ENCODE data around the gene NRBF2.

DNA sequence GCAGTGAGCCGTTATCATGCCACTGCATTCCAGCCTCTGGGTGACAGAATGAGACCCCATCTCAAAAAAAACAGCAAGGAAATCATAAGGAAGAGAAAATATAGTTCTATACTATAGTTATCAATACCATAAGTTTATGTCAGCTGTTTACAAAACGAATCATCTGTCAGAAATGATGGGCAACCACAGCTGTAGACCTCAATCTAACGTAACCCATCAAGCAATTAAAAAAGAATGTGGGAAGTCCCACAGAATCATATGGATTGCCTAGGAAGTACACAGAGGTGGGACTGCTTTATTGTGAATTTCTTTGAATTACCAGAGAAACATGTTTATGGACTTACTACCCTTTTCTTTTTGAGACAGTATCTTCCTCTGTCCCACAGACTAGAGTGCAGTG, 6.9 kb downstream of the NRBF2 start:
- TF ChIP-seq, protein P1, sequence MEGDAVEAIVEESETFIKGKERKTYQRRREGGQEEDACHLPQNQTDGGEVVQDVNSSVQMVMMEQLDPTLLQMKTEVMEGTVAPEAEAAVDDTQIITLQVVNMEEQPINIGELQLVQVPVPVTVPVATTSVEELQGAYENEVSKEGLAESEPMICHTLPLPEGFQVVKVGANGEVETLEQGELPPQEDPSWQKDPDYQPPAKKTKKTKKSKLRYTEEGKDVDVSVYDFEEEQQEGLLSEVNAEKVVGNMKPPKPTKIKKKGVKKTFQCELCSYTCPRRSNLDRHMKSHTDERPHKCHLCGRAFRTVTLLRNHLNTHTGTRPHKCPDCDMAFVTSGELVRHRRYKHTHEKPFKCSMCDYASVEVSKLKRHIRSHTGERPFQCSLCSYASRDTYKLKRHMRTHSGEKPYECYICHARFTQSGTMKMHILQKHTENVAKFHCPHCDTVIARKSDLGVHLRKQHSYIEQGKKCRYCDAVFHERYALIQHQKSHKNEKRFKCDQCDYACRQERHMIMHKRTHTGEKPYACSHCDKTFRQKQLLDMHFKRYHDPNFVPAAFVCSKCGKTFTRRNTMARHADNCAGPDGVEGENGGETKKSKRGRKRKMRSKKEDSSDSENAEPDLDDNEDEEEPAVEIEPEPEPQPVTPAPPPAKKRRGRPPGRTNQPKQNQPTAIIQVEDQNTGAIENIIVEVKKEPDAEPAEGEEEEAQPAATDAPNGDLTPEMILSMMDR (conservative IDR thresholded peaks at IDR 0.05), result no peak
- TF ChIP-seq EZH2 (IDR thresholded peaks at IDR 0.05; ENCODE audit: low read depth), result no peak
